Mesenchymal stem cell (in vitro differentiated cells and primary cell): ENCODE measurements around the gene RASA4.
"Not testable (repeated sequence)": the region's sequence is repeated elsewhere in the genome, so short reads cannot be mapped to it uniquely, and the experiment has no call there.

Experiments
- DNase-seq: peaks from one replicate; pipeline ENCODE4 v3.0.0-alpha.2; 2013
- H2AFZ ChIP-seq: one replicate; pipeline ENCODE4 v1.6.1; 2013; ENCODE audit warnings: low read depth, mild to moderate bottlenecking, control low read depth, inconsistent platforms, low read length, moderate library complexity
- H2AK5ac ChIP-seq: 2 replicates; pipeline ENCODE4 v1.6.1; 2013; ENCODE audit warnings: low read length, moderate library complexity, mild to moderate bottlenecking, inconsistent platforms; ENCODE audit not compliant: severe bottlenecking
- H2BK120ac ChIP-seq: one replicate; pipeline ENCODE4 v1.6.1; 2013; ENCODE audit warnings: low read depth, mild to moderate bottlenecking, inconsistent platforms, low read length, moderate library complexity
- H2BK12ac ChIP-seq, 2 experiments: one replicate each; pipeline ENCODE4 v1.6.1; 2013; ENCODE audit warnings: inconsistent platforms in 2 of 2, low read length in 2 of 2, mild to moderate bottlenecking in 2 of 2, moderate library complexity in 2 of 2, control low read depth in 1 of 2
- H2BK15ac ChIP-seq: one replicate; pipeline ENCODE4 v1.6.1; 2013; ENCODE audit warnings: mild to moderate bottlenecking, low read depth, inconsistent platforms; ENCODE audit not compliant: poor library complexity, severe bottlenecking
- H2BK5ac ChIP-seq: 2 replicates; pipeline ENCODE4 v1.6.1; 2013; ENCODE audit warnings: low read depth, mild to moderate bottlenecking, low read length, control low read depth, inconsistent platforms; ENCODE audit not compliant: poor library complexity, severe bottlenecking
- H3K14ac ChIP-seq, 2 experiments: one replicate each; pipeline ENCODE4 v1.6.1; 2013; ENCODE audit warnings: inconsistent platforms in 2 of 2, low read length in 2 of 2, control low read depth in 1 of 2, mild to moderate bottlenecking in 1 of 2, moderate library complexity in 1 of 2
- H3K18ac ChIP-seq, 2 experiments: one replicate each; pipeline ENCODE4 v1.6.1; 2013; ENCODE audit warnings: inconsistent platforms in 2 of 2, low read length in 2 of 2, control low read depth in 1 of 2, low read depth in 1 of 2, mild to moderate bottlenecking in 1 of 2
- H3K23ac ChIP-seq, 2 experiments: one replicate each; pipeline ENCODE4 v1.6.1; 2013; ENCODE audit warnings: inconsistent platforms in 2 of 2, low read length in 2 of 2, mild to moderate bottlenecking in 2 of 2, moderate library complexity in 2 of 2, control low read depth in 1 of 2
- H3K27ac ChIP-seq: 2 replicates; pipeline ENCODE4 v1.5.1; 2013; ENCODE audit warnings: mild to moderate bottlenecking, moderate library complexity, low read length, control low read depth, inconsistent platforms; ENCODE audit not compliant: poor library complexity, severe bottlenecking
- H3K27me3 ChIP-seq, 2 experiments: 2 replicates each; pipeline versions ENCODE4 v1.6.1 to v1.7.0; 2013; ENCODE audit warnings: low read length in 2 of 2, mild to moderate bottlenecking in 2 of 2, moderate library complexity in 2 of 2, control low read depth in 1 of 2, inconsistent platforms in 1 of 2; ENCODE audit not compliant: control insufficient read depth in 1 of 2, insufficient read depth in 1 of 2
- H3K36me3 ChIP-seq, 2 experiments: 2 replicates each; pipeline versions ENCODE4 v1.6.1 to v1.7.0; 2013; ENCODE audit warnings: low read length in 2 of 2, control low read depth in 1 of 2, inconsistent platforms in 1 of 2, low read depth in 1 of 2, mild to moderate bottlenecking in 1 of 2; ENCODE audit not compliant: insufficient read depth in 2 of 2, control insufficient read depth in 1 of 2
- H3K4ac ChIP-seq, 2 experiments: one replicate each; pipeline ENCODE4 v1.6.1; 2013; ENCODE audit warnings: inconsistent platforms in 2 of 2, low read length in 2 of 2, mild to moderate bottlenecking in 2 of 2, moderate library complexity in 2 of 2, control low read depth in 1 of 2, low read depth in 1 of 2
- H3K4me1 ChIP-seq: 2 replicates; pipeline ENCODE4 v1.6.1; 2013; ENCODE audit warnings: low read depth, low read length, control low read depth; ENCODE audit not compliant: control insufficient read depth, insufficient read depth
- H3K4me2 ChIP-seq: 2 replicates; pipeline ENCODE4 v1.6.1; 2013; ENCODE audit warnings: low read length, mild to moderate bottlenecking, inconsistent platforms; ENCODE audit not compliant: poor library complexity, severe bottlenecking
- H3K4me3 ChIP-seq, 2 experiments: 2 replicates each; pipeline versions ENCODE4 v1.5.1 to v1.7.0; 2013; ENCODE audit warnings: low read length in 2 of 2, mild to moderate bottlenecking in 2 of 2, control low read depth in 1 of 2, low read depth in 1 of 2; ENCODE audit not compliant: insufficient read depth in 1 of 2
- H3K79me1 ChIP-seq: replicated peaks from 2 replicates; pipeline ENCODE4 v1.6.1; 2013; ENCODE audit warnings: mild to moderate bottlenecking, control low read depth, low read length, inconsistent platforms; ENCODE audit not compliant: poor library complexity, severe bottlenecking
- H3K9ac ChIP-seq: 2 replicates; pipeline ENCODE4 v1.7.0; 2013; ENCODE audit warnings: mild to moderate bottlenecking, low read length, moderate library complexity
- H3K9me3 ChIP-seq: 2 replicates; pipeline ENCODE4 v1.7.0; 2013; ENCODE audit warnings: mild to moderate bottlenecking, low read length; ENCODE audit not compliant: control insufficient read depth
- H4K8ac ChIP-seq: one replicate; pipeline ENCODE4 v1.6.1; 2013; ENCODE audit warnings: inconsistent platforms, mild to moderate bottlenecking, low read length, moderate library complexity
- H4K91ac ChIP-seq: one replicate; pipeline ENCODE4 v1.6.1; 2013; ENCODE audit warnings: mild to moderate bottlenecking, low read length, inconsistent platforms
- WGBS: methylation state at CpG from one replicate; pipeline ENCODE4 v1.1.7; 2013; ENCODE audit warnings: mixed read lengths; 5-methylcytosine and 5-hydroxymethylcytosine counted together

RASA4 gene

DNA sequence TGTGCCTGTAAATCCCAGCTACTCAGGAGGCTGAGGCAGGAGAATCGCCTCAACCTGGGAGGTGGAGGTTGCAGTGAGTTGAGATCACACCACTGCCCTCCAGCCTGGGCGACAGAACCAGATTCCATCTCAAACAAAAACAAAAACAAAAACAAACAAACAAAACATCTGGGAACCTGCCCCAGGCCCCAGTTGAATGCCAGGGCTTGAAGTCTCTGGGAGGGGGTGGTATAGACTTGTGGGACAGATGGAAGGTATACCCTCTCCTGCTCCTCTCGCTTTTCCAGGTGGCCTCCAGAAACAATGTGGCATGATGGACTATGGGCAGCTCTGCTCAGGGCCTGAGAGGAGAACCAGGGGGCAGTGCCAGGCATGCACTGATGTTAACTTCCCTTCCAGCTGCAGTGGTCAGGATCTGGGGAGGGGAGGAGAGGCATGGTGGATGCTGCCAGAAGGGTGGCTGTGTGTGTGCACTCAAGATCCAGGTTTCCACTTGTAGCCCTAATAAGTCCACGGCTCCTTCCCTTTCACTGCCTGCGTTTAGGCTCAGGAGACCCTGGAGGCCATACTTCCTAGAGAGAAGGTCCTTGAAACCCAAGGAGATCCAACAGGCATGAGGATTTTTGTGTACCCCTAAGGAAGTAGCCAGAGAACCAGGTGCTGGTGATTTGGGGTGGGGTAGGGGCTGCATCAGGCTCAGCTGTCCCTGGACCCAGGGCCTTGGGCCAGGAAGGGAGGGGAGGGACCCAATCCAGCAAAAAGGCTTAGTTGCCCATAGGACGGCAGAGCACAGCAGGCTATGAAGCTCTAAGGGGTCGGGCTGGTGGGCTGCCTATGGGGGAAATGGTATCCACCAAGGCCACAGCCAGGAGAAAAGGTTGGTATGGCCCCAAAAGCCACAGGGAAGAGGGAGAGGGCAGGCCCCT, 39.0 kb downstream of the RASA4 start:
- H3K9me3 ChIP-seq, H3K79me1 ChIP-seq, H3K27ac ChIP-seq, H3K4me2 ChIP-seq, H2BK15ac ChIP-seq, H3K23ac ChIP-seq, H3K27me3 ChIP-seq, H2BK12ac ChIP-seq, H2BK120ac ChIP-seq, H4K8ac ChIP-seq, H3K9ac ChIP-seq, H3K4ac ChIP-seq, H2AK5ac ChIP-seq, H3K18ac ChIP-seq, H3K4me1 ChIP-seq, H2BK5ac ChIP-seq, H2AFZ ChIP-seq, H3K14ac ChIP-seq, H3K4me3 ChIP-seq, H4K91ac ChIP-seq, H3K36me3 ChIP-seq: not testable (repeated sequence)
- peak; percentile 0 for DNase-seq
- 88% methylated on average over 3 of the region's 7 CpGs for WGBS

DNA sequence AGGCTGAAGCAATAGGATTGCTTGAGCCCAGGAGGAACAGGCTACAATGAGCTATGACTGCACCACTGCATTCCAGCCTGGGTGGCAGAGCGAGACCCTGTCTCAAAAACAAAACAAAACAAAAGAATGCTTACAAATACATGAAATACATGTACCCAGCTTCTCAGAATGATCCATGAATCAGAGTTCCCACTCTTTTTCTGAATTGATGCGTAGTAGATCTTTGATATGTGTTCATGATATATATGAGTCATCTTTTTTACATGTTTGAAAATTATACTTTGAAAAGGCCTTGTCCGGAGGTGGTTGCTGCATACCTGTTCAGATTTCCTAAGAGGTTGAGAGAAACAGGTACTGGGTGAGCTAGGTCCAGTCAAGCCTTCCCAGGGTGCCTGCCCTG, 40.2 kb downstream of the RASA4 start:
- not testable (repeated sequence) for H3K9me3 ChIP-seq, H2BK5ac ChIP-seq, H3K9ac ChIP-seq, H3K18ac ChIP-seq, H3K36me3 ChIP-seq, H4K91ac ChIP-seq, H3K14ac ChIP-seq, H2BK15ac ChIP-seq, H3K27me3 ChIP-seq, H3K4me3 ChIP-seq, H3K4ac ChIP-seq, H3K23ac ChIP-seq, H2AFZ ChIP-seq, H3K4me1 ChIP-seq, H3K79me1 ChIP-seq, H2BK12ac ChIP-seq, H2AK5ac ChIP-seq, H2BK120ac ChIP-seq, H4K8ac ChIP-seq, DNase-seq, H3K27ac ChIP-seq, H3K4me2 ChIP-seq
- WGBS, result no CpG with 5 or more reads among the region's 3 CpGs

GRCh38 chr7:102574607-102575006, 41.9 kb downstream of the RASA4 start:
- H2BK120ac ChIP-seq, H3K36me3 ChIP-seq, H3K23ac ChIP-seq, H2AFZ ChIP-seq, H3K27me3 ChIP-seq, H3K14ac ChIP-seq, H3K4me1 ChIP-seq, H3K9me3 ChIP-seq, H4K8ac ChIP-seq, H3K4me3 ChIP-seq, H3K4ac ChIP-seq, H3K4me2 ChIP-seq, H4K91ac ChIP-seq, H2BK15ac ChIP-seq, H2AK5ac ChIP-seq, H3K9ac ChIP-seq, H2BK5ac ChIP-seq, H3K18ac ChIP-seq, H3K79me1 ChIP-seq, H3K27ac ChIP-seq, DNase-seq, H2BK12ac ChIP-seq: not testable (repeated sequence)
- no CpG with 5 or more reads among the region's 6 CpGs for WGBS

DNA sequence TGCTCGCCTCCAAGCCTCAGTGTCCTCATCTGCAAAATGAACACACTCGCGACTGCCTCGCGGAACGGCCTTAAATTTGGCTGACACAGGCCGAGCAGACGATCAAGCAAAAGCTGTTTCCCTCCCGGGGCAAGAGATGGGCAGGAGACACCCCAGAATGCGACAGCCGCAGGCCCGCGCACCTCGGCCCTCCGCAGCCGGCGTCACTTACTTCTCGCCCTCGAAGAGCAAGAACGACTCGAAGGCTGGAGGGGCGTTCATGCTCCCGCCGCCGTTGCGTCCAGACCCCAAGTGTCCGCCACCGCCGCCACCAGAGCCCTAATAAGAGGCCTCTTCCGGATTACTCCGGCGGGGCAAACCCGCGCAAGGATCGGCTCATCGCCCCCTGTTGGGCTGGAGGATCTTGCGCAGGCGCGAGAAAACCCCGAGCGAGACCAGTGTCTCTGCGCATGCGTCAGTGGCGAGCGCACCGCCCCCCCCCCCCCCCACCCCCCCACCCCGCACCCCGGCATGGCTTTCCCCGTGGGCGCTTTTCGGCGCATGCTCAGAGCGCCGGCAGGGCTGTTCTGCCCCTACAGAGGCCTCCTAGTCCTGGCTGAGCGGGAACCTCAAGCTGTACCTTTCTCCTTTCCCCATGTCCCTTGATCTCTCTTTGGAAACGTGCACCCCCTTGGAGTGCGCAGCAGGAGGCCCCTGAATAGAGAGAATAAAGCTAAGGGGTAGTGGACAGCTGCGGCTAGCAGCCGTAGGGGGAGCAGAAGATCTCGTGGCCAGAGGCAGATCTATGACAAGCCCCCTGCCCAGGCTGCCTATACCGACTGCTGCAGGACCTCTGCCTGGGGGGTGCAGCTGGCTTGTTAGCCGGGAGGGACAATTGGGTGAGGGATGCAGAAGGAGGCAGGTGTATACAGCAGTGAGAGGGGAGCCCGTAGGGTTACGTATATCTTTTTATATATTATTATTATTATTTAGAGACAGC, 44.0 kb downstream of the RASA4 start, which contains the start of gene POLR2J3:
POLR2J3 (minus strand) TSS at position 323 of the 979 bp plus-strand sequence; CDS start at position 261, 62 bp downstream.
- not testable (repeated sequence) for H3K4me1 ChIP-seq, H4K91ac ChIP-seq, H2BK5ac ChIP-seq, H2BK15ac ChIP-seq, H3K23ac ChIP-seq, H3K27me3 ChIP-seq, H3K79me1 ChIP-seq, H2AK5ac ChIP-seq, H3K9me3 ChIP-seq, H3K14ac ChIP-seq, H2BK12ac ChIP-seq, H2BK120ac ChIP-seq, H3K36me3 ChIP-seq
- peak within 1 kb of the TSS; percentile 79 to 87 for H3K4me3 ChIP-seq
- H3K18ac ChIP-seq, result peak within 1 kb of the TSS in 1 of 2 experiments; percentile 87
- peak within 1 kb of the TSS; percentile 74 for H4K8ac ChIP-seq
- peak within 1 kb of the TSS; percentile 24 to 86 for H3K4ac ChIP-seq
- DNase-seq, result peak; percentile 91
- under 1% methylated on average over 31 of the region's 64 CpGs for WGBS
- H3K4me2 ChIP-seq, result peak within 1 kb of the TSS; percentile 9
- H3K9ac ChIP-seq, result peak within 1 kb of the TSS; percentile 89
- H3K27ac ChIP-seq, result peak within 1 kb of the TSS; percentile 43
- peak within 1 kb of the TSS; percentile 46 for H2AFZ ChIP-seq
